ENCODE results near the gene DNAH17. TPM values are rescaled to one million over a fixed set of nuclear protein-coding genes. Genes with fewer than 3 reads are reported as not detected.

Gene DNAH17
- total RNA-seq, 1 experiment from 2014 or later, result 0.11 TPM

GRCh38 chr17:78599419-78599818, 22.2 kb upstream of the DNAH17 start:
- Histone ChIP-seq H3K9me3 (ENCODE audit: low read depth, low read length, poor library complexity, severe bottlenecking) (no peaks in the 10 kb centered on the region), H3K27me3 (replicated peaks; ENCODE audit: insufficient read depth, low read depth, low read length, poor library complexity) (no peaks in the 10 kb centered on the region), H3K27ac (ENCODE audit: low read depth, low read length, poor library complexity, severe bottlenecking) (peak overlapping the region; percentile 65), H3K36me3 (ENCODE audit: insufficient read depth, low read length, poor library complexity, severe bottlenecking) (no peaks in the 10 kb centered on the region), H3K4me3 (ENCODE audit: low read depth, low read length, poor library complexity, severe bottlenecking) (no peak overlapping the region), H3K4me1 (ENCODE audit: insufficient read depth, low read length, poor library complexity, severe bottlenecking) (peaks cover 12% of the 10 kb centered on the region)
- peak; percentile 39 for DNase-seq (ENCODE audit: low spot score)
- intact Hi-C loops (cut with micrococcal nuclease; ENCODE audit: unreplicated experiment), result no loop called here
- no TSS peak for BruUV-seq (replicated peaks)
- POLR2A ChIA-PET (ENCODE audit: low non-redundant PET), result no interaction called here
- CTCF ChIA-PET, result no interaction called here
- TF ChIP-seq CTCF (conservative IDR thresholded peaks at IDR 0.05; ENCODE audit: low read depth, low read length) (no peak), EZH2 (IDR thresholded peaks at IDR 0.05; ENCODE audit: borderline replicate concordance, low read depth, low read length, poor library complexity, severe bottlenecking) (no peak)

- no TSS peak for BruUV-seq (replicated peaks)
- Histone ChIP-seq H3K36me3 (ENCODE audit: insufficient read depth, low read length, poor library complexity, severe bottlenecking) (no peaks in the 10 kb centered on the region), H3K9me3 (ENCODE audit: low read depth, low read length, poor library complexity, severe bottlenecking) (no peaks in the 10 kb centered on the region), H3K4me1 (ENCODE audit: insufficient read depth, low read length, poor library complexity, severe bottlenecking) (peaks cover 18% of the 10 kb centered on the region), H3K27me3 (replicated peaks; ENCODE audit: insufficient read depth, low read depth, low read length, poor library complexity) (no peaks in the 10 kb centered on the region), H3K4me3 (ENCODE audit: low read depth, low read length, poor library complexity, severe bottlenecking) (no peak overlapping the region), H3K27ac (ENCODE audit: low read depth, low read length, poor library complexity, severe bottlenecking) (peak overlapping the region; percentile 21)
- no peak for DNase-seq (ENCODE audit: low spot score)
- ChIA-PET POLR2A (ENCODE audit: low non-redundant PET) (no interaction called here), CTCF (no interaction called here)
- TF ChIP-seq CTCF (conservative IDR thresholded peaks at IDR 0.05; ENCODE audit: low read depth, low read length), result no peak
- no peak for TF ChIP-seq EZH2 (IDR thresholded peaks at IDR 0.05; ENCODE audit: borderline replicate concordance, low read depth, low read length, poor library complexity, severe bottlenecking)
- intact Hi-C loops (cut with micrococcal nuclease; ENCODE audit: unreplicated experiment), result no loop called here
Observed at GRCh38 chr17:78598013-78598471, 20.8 kb upstream of the DNAH17 start.

GRCh38 chr17:78596871-78597764, 19.9 kb upstream of the DNAH17 start:
- Histone ChIP-seq H3K27me3 (replicated peaks; ENCODE audit: insufficient read depth, low read depth, low read length, poor library complexity) (no peaks in the 10 kb centered on the region), H3K36me3 (ENCODE audit: insufficient read depth, low read length, poor library complexity, severe bottlenecking) (no peaks in the 10 kb centered on the region), H3K4me1 (ENCODE audit: insufficient read depth, low read length, poor library complexity, severe bottlenecking) (peaks cover 25% of the 10 kb centered on the region), H3K9me3 (ENCODE audit: low read depth, low read length, poor library complexity, severe bottlenecking) (no peaks in the 10 kb centered on the region), H3K4me3 (ENCODE audit: low read depth, low read length, poor library complexity, severe bottlenecking) (no peak overlapping the region), H3K27ac (ENCODE audit: low read depth, low read length, poor library complexity, severe bottlenecking) (no peak overlapping the region)
- intact Hi-C loops (cut with micrococcal nuclease; ENCODE audit: unreplicated experiment), result no loop called here
- BruUV-seq (replicated peaks), result no TSS peak
- ChIA-PET CTCF (no interaction called here), POLR2A (ENCODE audit: low non-redundant PET) (interaction anchor here (0.8 kb wide), 1 partner anchor 1447 kb away, joined by 6 read pairs; no protein-coding TSS in a partner anchor)
- no peak for DNase-seq (ENCODE audit: low spot score)
- no peak for TF ChIP-seq EZH2 (IDR thresholded peaks at IDR 0.05; ENCODE audit: borderline replicate concordance, low read depth, low read length, poor library complexity, severe bottlenecking)
- TF ChIP-seq CTCF (conservative IDR thresholded peaks at IDR 0.05; ENCODE audit: low read depth, low read length), result no peak
